Fibroblast of skin of back (primary cell): ENCODE results near the gene SMIM22.

ENCODE experiments used
- DNase-seq: peaks from one replicate; pipeline ENCODE4 v3.0.0-alpha.2; 2013

The SMIM22 gene

DNA sequence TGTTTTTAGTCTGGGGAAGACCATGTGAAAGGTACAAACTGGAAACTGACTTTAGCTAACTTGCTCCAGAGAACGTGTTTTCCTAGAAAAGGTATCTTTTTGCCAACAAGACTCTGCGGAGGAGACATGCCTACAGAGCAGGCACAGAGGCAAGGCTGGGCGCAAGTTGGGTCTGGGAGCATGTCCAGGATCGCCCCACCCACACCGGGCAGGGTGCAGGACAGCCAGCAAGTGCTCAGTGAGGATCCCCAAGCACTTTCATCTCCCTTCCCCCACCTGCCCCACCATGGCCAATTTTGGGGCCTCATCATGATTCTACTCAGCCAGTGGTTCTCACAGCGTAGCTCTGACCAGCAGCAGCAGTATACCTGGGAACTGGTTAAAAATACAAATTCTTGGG is 25.5 kb downstream of the SMIM22 start:
- DNase-seq, result no peak

DNA sequence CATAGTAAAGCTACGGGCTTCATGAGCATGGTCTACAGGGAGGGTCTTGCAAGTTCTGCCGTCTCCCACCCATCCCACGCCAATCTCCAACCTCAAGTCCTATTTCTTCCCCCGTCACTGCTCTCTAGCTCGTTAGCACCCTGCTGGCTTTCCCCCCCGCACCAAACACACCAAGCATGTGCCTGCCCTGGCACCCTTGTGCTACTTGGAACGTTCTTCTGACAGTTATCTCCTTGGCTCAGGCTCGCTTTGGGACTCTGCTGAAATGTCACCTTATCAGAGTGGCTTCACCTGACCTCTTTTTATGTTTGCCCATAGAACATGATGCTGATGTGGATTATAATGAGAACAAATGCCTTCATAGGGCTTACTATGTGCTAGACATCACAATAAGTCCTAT is 30.0 kb downstream of the SMIM22 start:
- no peak for DNase-seq

DNA sequence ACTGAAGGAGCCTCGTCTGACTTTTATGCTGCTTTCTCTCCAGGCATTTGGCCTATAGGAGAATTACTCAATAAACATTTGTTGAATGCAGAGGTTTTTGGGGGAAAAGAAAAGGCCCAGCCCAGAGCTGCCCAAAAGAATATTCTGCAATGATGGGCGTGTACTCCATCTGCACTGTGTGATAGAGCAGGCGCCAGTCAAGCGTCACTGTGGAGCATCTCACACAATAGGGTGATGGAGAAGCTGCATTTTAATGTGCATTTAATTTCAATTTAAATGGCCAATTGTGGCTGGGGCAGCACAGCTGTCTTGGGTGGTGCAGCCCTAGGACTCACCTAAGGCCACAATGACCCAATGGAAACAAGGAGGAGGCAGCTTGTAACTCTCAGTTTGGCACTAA is 31.4 kb downstream of the SMIM22 start:
- no peak for DNase-seq

DNA sequence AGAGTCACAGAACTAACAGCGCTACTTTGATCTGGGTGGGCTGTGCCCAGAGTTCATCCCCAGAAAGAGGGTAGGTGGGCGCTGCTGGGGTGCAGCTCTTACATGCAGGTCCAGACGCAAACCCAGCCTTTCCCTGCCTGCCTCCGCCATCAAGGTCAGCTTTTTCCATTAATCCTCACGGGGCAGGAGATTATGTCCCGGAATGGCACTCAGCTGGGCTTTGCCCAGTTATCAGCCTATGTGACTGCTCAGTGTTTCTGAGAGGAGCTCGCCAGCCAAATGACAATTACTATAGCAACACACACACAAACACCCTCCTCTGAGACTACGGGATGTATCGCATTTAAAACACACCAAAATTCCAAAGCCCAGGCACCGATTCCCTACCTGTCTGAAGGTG is 31.8 kb downstream of the SMIM22 start:
- DNase-seq, result no peak

DNA sequence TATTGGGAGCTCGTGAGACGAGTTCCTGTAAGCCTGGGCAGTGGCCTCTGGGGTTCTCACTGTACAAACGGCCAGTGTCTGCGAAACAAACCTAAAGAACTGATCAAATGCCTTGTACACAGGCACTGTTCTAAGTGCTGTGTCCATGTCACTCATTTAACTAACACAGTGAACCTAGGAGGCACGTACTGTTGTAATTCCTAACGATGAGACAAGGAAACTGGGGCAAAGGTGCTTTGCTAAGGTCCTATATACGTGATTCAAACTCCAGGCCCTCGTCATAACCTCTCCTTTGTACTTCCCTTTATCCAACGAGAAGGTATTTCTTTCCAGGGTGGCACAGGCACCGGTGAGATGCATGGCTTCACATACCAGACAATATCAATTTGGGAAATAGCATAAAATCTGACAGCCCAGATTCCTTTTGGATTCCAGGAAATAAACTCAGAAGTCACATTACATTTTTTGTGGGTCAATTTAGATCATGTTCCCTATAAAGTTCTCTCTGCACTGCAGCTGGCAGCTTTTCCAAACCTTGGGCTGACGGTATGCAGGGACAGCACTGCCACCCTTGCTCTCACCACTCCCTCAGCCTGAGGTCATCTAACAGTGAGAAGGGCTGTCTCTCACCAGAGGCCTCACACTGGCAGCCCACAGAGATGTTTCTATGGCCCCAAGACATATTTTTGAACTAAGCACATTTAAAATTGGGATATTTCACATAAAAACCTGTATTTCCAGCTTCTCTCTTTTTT is 33.6 kb downstream of the SMIM22 start:
- DNase-seq, result no peak

DNA sequence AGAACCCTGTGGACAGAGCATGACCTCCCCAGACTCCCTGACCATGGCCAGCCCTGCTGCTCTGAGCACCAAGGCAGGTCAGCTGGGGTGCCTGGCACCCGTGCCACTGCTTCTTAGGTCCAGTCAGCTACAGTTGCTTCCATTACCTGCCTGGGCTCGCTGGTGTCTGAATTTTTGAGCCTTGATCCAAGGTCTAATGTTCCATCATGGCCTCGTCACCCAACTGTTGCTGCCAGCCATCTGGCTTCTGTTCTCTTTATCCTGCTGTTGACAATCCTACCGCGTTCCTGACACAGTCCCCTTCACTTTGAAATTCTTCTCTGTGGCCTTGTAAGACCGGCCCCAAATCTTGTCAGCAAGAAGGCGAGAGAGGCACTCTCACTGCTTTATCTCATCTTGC is 35.2 kb downstream of the SMIM22 start:
- DNase-seq, result no peak

DNA sequence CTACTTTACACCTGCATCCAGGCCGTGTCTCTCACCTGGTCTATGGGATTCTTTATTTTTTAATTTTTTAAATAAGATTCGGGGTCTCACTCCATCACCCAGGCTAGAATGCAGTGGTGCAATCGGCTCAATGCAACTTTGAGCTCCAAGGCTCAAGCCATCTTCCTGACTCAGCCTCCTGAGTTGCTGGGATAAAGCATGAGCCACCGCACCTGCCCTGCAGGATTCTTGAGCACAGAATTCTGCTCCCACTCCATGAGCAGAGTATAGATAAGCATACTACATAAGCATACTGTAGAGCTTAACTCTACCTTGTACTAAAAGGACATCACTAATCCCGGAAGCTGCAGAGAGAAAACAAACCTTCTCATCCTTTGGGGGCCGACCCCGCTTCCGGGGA is 36.4 kb downstream of the SMIM22 start:
- DNase-seq, result no peak

DNA sequence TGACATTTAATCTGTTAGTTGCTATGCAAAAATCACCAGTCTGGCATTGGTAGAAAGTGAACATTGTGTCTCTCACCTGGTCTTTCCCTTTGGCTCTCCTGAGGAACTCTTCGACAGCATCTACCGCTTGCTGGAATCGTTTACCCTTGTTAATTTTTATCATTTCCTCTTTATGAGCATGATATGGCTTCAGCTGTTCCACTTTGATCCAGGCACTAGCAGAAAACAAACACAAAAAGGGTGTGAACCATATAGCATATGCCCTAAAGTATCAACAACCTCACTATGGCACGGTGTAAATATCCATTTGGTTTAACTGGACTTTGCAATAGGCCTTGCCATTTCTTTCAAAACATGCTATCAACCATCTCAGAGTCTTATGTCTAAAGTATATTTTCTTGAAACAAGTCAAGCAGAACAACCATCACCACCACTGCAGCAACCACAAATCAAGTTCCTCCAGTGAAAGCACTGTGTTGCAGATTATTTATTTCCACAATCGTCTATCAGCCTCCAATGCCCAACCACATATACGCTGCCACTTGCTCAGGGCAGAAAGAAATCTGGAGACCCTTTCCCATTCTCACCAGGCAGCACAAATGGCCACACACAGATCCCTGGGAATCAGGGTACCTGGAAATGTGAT is 37.7 kb downstream of the SMIM22 start:
- no peak for DNase-seq

DNA sequence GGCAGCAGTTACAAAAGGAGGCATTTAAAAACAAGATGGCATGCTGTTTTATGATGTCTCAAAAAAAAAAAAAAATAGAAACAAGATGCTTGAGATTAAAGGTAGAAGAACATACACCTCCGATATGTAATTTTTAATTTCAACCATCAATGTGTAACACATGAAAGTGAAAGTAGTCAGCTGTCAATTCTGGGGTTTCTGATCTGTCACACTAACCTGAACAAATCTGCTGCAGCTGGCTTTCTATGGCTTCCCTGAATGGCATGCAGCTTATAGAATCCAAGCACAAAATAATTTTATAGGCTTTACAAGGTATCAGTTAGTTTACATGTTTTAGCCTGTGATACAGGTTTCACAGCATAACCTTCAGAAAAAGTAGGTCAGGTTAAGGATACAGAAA is 38.4 kb downstream of the SMIM22 start:
- no peak for DNase-seq

DNA sequence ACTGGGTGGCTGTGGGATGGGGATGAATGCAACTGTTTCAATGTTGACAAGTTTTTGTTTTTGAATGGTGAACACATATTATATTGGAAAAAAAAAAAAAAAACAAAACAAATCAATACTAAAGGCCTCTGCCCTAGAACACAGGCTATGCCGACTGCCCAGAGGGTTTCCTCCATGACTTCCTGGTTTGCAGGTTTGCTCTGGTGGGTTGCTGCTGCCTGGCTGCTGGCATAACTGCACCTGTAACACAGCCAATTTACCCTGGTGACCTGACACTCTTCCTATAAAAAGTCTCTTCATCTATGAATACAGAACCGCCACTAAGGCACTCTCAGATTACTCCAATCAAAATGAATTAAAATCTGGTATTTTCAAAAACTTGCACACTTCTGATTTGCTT is 41.6 kb downstream of the SMIM22 start:
- DNase-seq, result no peak

DNA sequence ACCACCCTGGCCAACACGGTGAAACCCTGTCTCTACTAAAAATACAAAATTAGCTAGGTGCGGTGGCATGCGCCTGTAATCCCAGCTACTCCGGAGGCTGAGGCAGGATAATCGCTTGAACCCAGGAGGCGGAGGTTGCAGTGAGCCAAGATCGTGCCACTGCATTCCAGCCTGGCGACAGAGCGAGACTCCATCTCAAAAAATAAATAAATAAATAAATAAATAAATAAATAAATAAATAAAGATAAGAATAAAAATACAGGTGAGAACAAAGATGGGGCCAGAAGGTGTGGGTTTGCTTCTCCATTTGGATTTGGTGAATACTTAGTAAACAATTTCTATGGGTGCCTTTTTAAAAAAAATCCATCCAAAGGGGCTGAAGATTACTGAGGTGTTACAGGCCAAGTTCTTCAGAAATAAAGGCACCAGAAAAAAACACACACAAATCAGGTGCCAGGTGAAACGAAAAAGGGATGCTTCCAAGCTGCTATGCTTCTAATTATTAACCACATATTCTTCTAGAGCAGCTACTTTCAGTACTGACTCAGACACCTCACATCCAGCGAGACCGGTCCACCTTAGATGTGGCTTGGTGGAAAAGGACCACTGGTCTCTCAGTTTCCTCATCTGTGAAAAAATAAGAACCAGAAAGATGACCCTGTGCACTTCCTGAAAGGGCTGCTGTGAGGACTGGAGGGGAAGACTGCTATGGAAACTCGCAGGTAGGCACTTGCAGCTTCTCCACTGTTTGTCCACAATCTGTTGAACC is 42.7 kb downstream of the SMIM22 start:
- DNase-seq, result no peak

DNA sequence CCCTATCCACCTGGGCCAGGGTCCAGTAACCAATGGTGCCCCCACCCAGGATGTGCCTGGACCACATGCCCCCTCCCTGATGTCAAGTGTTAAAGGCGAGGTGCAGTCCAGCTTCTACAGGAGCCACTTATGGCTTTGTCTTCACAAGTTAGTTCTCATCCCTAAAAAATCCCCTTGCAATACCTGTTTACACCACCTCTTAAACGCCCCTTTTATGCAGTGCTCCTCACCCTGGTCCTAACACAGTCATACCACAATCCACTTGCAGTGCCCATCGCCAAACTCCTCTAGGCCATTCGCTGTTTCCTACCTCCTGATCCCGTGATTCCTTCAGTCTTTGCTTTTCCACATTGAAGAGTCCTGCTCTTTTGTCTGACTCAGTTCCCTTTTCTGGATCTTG is 44.8 kb downstream of the SMIM22 start:
- no peak for DNase-seq

DNA sequence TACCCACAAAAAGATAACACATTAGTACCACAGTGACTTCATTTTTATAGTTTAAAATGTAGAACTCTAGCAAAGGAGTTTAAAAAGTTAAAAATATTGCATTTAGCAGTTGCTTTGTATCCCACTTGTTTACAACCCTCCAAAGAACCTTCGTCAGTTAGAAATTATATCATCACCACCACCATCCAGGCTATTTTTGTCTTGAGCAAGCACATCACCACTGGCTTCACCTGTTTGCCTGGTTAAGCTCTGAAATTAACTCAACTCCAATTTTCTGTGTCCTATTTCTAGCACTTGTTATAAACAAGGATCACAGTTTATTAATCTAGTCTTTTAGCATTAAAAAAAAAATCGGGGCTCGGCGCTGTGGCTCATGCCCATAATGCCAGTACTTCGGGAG is 45.8 kb downstream of the SMIM22 start:
- DNase-seq, result no peak
